Stimulated activated CD8-positive, alpha-beta memory T cell treated with anti-CD3 and anti-CD28 coated beads, Interleukin-12 subunit alpha, Interleukin-12 subunit beta, amount 100 ng/mL, for 24 hours (primary cell): ENCODE measurements around the gene FRMD8.

Experiments
- DNase-seq: peaks from one replicate; pipeline ENCODE4 v3.0.0-alpha.2; 2020; ENCODE audit errors: extremely low read depth

Gene FRMD8

GRCh38 chr11:65392899-65393298 is 6.5 kb downstream of the FRMD8 start:
- no peak for DNase-seq

DNA sequence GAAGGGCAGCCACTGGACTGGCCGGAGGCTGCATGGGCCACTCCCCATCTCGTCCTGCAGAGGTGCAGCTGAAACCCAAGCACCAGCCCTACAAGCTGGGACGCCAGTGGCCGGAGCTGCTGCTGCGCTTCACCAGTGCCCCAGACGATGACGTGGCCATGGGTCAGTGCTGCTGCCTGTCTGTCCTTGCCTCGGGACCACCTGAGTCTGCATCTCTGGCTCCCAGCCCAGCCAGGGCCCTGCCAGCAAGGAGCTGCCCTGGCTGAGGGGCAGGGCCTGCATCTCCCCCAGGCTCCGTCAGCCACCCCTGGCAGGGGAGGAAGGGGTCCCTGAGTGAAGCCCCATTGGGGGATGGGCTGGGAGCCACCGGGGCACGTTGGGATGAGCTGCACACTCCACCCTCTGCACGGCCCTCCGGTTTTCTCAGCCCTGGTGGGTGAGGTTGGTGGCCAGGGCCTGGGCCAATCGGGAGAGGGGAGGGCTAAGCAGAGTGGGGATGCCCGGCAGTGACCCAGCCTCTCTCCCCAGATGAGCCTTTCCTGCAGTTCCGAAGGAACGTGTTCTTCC is 7.2 kb downstream of the FRMD8 start:
- DNase-seq, result no peak

DNA sequence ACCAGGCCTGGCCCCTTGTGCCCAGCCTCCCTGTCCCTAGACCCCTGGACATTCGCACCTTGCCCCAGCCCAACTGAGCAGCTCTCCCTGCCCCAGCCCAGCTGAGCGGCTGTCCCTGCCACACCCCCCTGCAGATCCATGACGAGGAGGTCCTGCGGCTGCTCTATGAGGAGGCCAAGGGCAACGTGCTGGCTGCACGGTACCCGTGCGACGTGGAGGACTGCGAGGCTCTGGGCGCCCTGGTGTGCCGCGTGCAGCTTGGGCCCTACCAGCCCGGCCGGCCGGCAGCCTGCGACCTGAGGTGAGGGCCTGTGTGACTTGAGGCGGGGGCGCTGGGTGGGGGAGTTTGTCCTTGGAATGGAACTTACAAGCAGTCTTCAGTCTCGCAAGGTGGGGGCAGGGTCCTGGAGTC is 7.7 kb downstream of the FRMD8 start:
- DNase-seq, result no peak

DNA sequence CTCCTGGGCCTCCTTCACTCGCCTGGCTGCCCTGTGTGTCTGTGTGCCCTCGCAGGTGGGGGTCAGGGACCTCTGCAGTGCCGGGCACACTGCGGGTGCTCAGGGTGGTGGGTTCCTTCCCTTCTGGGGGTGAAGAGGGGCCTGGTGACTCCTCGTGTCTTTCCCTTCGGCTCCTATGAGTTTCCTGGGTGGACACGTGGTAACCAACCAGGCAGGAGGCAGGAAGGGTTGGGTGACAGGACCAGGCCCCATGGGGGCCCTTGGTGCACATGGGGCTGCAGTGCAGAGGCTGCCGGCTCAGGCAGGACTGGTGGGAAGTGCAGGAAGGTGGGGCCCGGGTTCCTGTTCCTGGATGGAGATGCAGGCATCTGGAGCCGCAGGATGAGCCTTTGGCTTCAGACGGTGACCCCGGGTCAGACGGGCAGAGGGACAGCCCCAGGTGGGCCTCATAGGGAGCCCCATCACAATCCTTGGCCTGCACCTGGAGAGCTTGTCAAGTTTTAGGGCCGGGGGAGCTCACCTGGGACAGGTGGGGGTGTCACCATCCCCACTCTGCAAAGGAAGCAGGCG is 9.6 kb downstream of the FRMD8 start:
- no peak for DNase-seq

- no peak for DNase-seq
Measured at GRCh38 chr11:65396769-65397745, 10.6 kb downstream of the FRMD8 start.

- no peak for DNase-seq
Measured at GRCh38 chr11:65398362-65398910, 12.0 kb downstream of the FRMD8 start.

GRCh38 chr11:65399249-65399648 is 12.8 kb downstream of the FRMD8 start:
- DNase-seq, result no peak

GRCh38 chr11:65399845-65400244 is 13.4 kb downstream of the FRMD8 start:
- DNase-seq, result no peak

GRCh38 chr11:65400307-65401072 is 14.1 kb downstream of the FRMD8 start:
- no peak for DNase-seq

- no peak for DNase-seq
Measured at GRCh38 chr11:65401073-65401802, 14.8 kb downstream of the FRMD8 start.

DNA sequence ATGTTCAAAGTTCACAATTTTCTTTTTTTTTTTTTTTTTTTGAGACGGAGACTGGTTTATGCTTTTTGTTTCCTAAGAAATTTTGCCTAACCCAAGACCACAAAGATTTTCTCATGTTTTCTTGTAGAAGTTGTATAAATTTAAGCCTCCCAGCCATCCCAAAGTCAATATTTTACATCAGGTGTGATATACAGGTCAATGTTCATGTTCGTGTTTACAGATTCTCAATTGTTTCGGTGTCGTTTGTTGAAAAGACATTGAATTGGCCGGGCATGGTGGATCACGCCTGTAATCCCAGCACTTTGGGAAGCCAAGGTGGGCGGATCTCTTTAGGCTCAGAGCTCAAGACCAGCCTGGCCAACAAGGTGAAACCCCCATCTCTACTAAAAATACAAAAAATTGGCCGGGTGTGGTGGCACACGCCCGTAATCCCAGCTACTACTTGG is 15.4 kb downstream of the FRMD8 start:
- DNase-seq, result no peak

- DNase-seq, result no peak
Measured at GRCh38 chr11:65402790-65403189, 16.4 kb downstream of the FRMD8 start.

DNA sequence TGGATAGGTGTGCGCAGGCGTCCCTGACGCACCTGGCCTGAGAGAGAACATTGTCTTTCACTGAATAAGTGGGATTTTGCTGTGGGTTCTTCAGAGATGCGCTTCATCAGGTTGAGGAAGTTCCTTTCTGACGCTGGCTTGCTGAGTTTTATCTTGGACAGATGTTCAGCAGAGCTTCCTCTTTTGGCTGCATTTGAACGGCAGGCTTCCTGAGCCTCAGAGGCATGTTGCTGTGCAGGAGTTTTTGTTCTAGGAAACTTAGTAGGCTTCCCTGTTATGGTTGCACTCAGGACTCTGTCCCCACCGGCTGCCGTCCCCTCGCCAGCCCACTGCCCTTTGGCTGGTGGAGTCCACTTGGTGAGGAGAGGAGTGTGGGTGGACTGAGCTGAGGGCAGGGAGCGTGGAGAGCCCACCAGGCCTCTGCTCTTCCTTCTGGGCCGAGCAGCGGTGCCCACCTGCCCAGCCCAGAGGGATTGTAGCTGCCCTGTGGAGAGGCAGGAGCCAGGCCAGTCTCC is 17.2 kb downstream of the FRMD8 start:
- DNase-seq, result no peak

DNA sequence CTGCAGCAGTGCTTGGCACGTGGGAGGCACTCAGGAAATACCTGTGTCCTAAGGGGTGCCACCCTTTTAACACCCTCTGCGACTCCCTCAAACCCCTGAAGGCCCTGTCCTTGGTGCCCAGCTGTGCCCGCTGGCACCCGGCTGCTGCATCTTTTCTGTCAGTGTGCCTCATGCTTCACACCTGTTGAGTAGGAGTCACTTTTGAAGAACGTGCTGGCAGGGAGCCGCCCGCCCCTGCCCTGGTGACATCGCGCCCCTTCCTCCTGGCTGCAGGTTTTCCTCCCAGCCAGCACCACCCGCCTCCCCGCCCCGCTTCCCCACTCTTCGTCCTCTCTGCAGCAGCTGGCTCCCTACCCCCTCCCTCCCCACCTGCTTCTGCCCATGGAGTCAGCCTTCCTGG is 17.8 kb downstream of the FRMD8 start:
- DNase-seq, result no peak

DNA sequence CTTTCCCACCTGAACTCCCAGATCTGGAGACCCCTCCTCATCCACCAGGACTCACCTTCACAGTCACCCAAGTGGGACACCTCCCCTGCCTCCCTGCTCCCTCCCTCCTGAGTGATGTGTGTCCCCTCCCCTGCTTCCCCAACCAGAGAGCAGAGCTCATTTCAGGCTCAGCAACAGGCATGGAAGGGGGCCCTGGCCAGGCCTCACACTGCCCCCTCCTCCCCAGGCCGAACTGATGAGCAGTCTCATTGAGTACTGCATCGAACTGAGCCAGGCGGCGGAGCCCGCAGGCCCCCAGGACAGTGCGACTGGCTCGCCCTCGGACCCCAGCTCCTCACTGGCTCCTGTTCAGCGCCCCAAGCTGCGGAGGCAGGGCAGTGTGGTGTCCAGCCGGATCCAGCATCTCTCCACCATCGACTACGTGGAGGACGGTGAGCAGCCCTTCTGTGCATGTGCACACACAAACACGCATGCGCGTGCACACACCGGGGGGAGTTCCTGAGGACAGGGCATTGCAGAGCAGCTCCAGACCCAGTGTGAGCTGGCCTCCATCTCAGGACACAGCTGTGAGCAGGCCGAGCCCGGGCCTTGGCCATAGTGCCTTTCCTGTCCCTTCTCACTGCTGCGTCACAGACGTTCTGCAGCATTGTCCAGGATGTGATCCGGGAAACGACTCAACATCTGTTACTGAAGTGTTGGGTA is 18.4 kb downstream of the FRMD8 start:
- DNase-seq, result no peak

DNA sequence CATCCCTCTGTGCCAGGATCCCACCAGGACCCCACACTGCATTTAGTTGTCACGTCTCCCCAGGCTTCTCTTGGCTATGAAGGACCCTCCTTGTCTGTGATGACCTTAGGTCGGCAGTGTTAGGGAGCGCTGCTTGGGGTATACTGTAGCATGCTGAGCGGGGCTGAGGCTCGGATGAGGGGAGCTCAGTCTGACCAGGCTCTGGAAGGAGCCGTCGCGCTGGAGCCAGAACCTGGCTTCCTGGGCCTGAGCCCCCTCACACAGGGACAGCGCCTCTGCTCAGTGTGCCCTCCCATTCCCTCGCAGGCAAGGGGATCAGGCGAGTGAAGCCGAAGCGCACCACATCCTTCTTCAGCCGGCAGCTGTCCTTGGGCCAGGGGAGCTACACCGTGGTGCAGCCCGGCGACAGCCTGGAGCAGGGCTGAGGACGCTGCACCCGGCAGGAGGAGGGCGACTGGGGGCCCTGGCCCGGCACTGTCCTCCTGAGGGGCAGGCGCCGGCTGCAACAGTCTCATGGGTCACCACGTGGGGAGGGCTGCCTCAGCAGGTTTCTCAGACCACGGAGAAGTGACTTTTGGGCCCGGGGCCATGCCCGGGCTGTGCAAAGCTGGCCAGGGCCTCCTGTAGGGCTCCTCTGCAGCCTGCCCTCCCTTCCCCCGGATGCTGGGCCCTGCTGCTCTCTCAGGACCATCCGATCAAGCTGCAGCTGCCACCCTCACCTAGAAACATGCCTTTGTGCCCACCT is 24.7 kb downstream of the FRMD8 start:
- DNase-seq, result no peak

DNA sequence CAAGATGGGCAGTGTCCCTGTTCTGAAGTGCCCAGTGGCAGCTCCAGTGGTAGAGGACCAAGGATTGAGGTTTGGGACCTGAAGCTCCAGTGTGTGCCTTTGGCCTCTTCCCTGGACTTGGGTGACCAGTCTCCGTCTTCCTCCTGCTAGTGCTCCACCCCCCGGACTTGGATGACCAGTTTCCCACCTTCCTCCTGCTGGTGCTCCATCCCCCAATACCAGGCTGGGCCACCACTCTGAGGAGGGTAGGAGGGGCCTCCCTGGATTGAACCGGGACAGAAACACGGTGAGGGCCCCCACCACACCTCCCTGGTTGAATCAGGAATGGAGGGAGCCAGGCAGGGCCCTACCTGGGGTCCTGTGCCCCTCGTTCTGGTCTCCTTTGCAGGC is 25.2 kb downstream of the FRMD8 start:
- no peak for DNase-seq

- DNase-seq, result no peak
Measured at GRCh38 chr11:65412271-65413076, 26.0 kb downstream of the FRMD8 start.
